SU-DHL-6 (cell line): ENCODE results near the gene TREH.

Experiments
- EZH2phosphoT487 ChIP-seq: fragments of 200-600 bp; sonication (generic), shearing (Covaris generic); conservative IDR thresholded peaks from 2 replicates; pipeline ENCODE4 v1.6.1; 2018; ENCODE audit warnings: mild to moderate bottlenecking, antibody characterized with exemption, low read length, moderate library complexity, mixed read lengths
- TF ChIP-seq, protein P1 (sequence below): fragments of 200-600 bp; sonication (generic); IDR thresholded peaks from one replicate; pipeline ENCODE4 v1.5.1; 2017; ENCODE audit warnings: antibody characterized with exemption, mild to moderate bottlenecking, low read length, moderate library complexity; ENCODE audit not compliant: insufficient read depth, poor library complexity, severe bottlenecking

- TF ChIP-seq, protein P1, sequence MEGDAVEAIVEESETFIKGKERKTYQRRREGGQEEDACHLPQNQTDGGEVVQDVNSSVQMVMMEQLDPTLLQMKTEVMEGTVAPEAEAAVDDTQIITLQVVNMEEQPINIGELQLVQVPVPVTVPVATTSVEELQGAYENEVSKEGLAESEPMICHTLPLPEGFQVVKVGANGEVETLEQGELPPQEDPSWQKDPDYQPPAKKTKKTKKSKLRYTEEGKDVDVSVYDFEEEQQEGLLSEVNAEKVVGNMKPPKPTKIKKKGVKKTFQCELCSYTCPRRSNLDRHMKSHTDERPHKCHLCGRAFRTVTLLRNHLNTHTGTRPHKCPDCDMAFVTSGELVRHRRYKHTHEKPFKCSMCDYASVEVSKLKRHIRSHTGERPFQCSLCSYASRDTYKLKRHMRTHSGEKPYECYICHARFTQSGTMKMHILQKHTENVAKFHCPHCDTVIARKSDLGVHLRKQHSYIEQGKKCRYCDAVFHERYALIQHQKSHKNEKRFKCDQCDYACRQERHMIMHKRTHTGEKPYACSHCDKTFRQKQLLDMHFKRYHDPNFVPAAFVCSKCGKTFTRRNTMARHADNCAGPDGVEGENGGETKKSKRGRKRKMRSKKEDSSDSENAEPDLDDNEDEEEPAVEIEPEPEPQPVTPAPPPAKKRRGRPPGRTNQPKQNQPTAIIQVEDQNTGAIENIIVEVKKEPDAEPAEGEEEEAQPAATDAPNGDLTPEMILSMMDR: no peak
- no peak for TF ChIP-seq EZH2phosphoT487
These were observed 44.8 kb downstream of the TREH start for GRCh38 chr11:118634431-118635236.
